ENCODE measurements around the gene SLC39A11. TPM values are rescaled to one million over a fixed set of nuclear protein-coding genes. Genes with fewer than 3 reads are reported as not detected.

SLC39A11 gene
- total RNA-seq, 1 experiment from 2014 or later, result 18.9 TPM

DNA sequence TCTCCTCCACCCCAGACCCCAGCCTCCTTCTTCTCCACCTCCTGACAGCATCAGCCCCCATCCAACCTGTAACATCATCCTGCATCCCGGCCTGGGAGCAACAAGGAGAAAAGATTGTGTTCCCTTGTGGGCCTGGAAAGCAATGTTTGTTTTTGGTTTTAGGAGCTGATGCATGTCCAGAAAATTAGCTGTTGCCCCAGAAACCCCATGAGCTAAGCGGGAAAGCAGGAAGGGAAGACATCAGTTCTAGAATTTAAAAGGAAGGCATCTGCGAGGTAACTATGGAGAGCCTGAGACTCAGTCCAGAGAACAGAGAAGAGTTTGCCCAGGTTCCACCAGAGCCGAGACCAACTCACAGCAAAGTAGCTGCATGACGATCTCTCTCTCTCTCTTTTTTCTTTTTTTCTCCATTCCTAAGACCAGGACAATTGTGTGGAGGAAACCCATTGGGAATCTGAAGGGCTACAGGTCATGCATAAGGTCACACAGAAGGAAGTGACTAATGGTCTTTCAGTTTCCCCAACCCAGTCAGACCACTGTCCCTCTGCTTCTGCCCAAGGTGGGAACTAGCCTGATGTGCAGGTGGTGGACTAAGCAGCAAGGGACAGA lies 124.4 kb downstream of the SLC39A11 start:
- DNase-seq (ENCODE audit: low spot score) (no peak), ATAC-seq (no peak)
- Mint-ChIP-seq H3K36me3 (no peaks in the 10 kb centered on the region), H3K4me3 (no peak overlapping the region), H3K9me3 (peaks cover 8% of the 10 kb centered on the region), H3K27me3 (ENCODE audit: low read depth) (no peaks in the 10 kb centered on the region), H3K4me1 (peaks cover 32% of the 10 kb centered on the region), H3K27ac (peak overlapping the region; percentile 6; the same call in 1 of the 2 replicates)
- ChIA-PET CTCF (interaction anchor here (0.6 to 1.1 kb wide), 4 partner anchors 16 to 302 kb away, joined by 3 to 4 read pairs (median 4); no protein-coding TSS in a partner anchor), POLR2A (interaction anchor here (0.6 to 0.9 kb wide), 2 partner anchors 18 to 43 kb away, joined by 3 read pairs; no protein-coding TSS in a partner anchor)
- TF ChIP-seq, protein P1, sequence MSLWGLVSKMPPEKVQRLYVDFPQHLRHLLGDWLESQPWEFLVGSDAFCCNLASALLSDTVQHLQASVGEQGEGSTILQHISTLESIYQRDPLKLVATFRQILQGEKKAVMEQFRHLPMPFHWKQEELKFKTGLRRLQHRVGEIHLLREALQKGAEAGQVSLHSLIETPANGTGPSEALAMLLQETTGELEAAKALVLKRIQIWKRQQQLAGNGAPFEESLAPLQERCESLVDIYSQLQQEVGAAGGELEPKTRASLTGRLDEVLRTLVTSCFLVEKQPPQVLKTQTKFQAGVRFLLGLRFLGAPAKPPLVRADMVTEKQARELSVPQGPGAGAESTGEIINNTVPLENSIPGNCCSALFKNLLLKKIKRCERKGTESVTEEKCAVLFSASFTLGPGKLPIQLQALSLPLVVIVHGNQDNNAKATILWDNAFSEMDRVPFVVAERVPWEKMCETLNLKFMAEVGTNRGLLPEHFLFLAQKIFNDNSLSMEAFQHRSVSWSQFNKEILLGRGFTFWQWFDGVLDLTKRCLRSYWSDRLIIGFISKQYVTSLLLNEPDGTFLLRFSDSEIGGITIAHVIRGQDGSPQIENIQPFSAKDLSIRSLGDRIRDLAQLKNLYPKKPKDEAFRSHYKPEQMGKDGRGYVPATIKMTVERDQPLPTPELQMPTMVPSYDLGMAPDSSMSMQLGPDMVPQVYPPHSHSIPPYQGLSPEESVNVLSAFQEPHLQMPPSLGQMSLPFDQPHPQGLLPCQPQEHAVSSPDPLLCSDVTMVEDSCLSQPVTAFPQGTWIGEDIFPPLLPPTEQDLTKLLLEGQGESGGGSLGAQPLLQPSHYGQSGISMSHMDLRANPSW (CRISPR knock-in tag; conservative IDR thresholded peaks at IDR 0.05; ENCODE audit: low read depth), result no peak
- TF ChIP-seq, protein P2, sequence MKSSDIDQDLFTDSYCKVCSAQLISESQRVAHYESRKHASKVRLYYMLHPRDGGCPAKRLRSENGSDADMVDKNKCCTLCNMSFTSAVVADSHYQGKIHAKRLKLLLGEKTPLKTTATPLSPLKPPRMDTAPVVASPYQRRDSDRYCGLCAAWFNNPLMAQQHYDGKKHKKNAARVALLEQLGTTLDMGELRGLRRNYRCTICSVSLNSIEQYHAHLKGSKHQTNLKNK (CRISPR knock-in tag; IDR thresholded peaks at IDR 0.05), result no peak
- TF ChIP-seq ZNF121 (CRISPR knock-in tag; IDR thresholded peaks at IDR 0.05) (no peak), NR1H2 (CRISPR knock-in tag; IDR thresholded peaks at IDR 0.05) (no peak), TEAD4 (CRISPR knock-in tag; IDR thresholded peaks at IDR 0.05) (no peak), ZNF263 (CRISPR knock-in tag; IDR thresholded peaks at IDR 0.05; ENCODE audit: low read depth) (no peak), NFYB (CRISPR knock-in tag; conservative IDR thresholded peaks at IDR 0.05; ENCODE audit: low read depth) (no peak)

DNA sequence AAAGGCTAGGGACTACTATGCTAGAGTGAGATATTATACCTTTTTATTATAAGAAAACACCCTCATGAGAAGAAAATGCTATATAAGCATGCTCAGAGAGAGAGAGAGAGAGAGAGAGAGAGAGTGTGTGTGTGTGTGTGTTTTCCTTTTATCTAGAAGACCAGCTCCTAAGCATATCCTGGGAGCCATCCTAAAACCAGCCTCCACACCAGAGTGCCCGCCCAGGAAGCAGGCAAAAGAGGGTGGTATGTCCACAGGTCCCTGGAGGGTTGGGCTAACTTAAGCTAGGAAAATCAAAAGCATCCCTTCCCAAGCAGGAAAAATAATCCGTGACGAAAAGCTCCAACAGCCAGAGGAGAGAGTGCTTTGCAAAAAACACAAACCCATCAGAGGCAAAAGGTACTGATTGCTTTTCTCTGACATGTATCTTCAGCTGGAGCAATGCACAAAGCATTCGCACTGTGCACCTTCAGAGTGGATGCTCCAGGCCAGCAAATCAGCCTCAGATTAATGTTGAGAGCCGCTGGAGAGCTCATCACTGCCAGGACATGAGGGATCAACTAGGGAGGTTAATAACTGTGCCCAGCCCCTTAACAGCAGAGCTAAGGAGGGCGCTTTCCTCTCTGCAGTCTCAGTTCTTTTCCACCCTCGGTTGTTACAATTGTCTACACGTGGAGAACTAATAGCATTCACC lies 125.1 kb downstream of the SLC39A11 start:
- Mint-ChIP-seq H3K36me3 (no peaks in the 10 kb centered on the region), H3K27ac (no peak overlapping the region), H3K4me3 (no peak overlapping the region), H3K9me3 (peaks cover 8% of the 10 kb centered on the region), H3K27me3 (ENCODE audit: low read depth) (no peaks in the 10 kb centered on the region), H3K4me1 (peaks cover 30% of the 10 kb centered on the region)
- DNase-seq (ENCODE audit: low spot score) (no peak), ATAC-seq (no peak)
- ChIA-PET POLR2A (interaction anchor here (0.6 to 0.9 kb wide), 2 partner anchors 17 to 42 kb away, joined by 3 read pairs; no protein-coding TSS in a partner anchor), CTCF (interaction anchor here (0.6 to 1.1 kb wide), 4 partner anchors 15 to 189 kb away, joined by 3 to 4 read pairs (median 4); no protein-coding TSS in a partner anchor)
- TF ChIP-seq, protein P3, sequence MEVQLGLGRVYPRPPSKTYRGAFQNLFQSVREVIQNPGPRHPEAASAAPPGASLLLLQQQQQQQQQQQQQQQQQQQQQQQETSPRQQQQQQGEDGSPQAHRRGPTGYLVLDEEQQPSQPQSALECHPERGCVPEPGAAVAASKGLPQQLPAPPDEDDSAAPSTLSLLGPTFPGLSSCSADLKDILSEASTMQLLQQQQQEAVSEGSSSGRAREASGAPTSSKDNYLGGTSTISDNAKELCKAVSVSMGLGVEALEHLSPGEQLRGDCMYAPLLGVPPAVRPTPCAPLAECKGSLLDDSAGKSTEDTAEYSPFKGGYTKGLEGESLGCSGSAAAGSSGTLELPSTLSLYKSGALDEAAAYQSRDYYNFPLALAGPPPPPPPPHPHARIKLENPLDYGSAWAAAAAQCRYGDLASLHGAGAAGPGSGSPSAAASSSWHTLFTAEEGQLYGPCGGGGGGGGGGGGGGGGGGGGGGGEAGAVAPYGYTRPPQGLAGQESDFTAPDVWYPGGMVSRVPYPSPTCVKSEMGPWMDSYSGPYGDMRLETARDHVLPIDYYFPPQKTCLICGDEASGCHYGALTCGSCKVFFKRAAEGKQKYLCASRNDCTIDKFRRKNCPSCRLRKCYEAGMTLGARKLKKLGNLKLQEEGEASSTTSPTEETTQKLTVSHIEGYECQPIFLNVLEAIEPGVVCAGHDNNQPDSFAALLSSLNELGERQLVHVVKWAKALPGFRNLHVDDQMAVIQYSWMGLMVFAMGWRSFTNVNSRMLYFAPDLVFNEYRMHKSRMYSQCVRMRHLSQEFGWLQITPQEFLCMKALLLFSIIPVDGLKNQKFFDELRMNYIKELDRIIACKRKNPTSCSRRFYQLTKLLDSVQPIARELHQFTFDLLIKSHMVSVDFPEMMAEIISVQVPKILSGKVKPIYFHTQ (CRISPR knock-in tag; IDR thresholded peaks at IDR 0.05), result no peak
- TF ChIP-seq SMAD3 (CRISPR knock-in tag; IDR thresholded peaks at IDR 0.05; ENCODE audit: borderline replicate concordance), result no peak
- TF ChIP-seq RORB (CRISPR knock-in tag; IDR thresholded peaks at IDR 0.05), result no peak
- no peak for TF ChIP-seq ZNF219 (CRISPR knock-in tag; IDR thresholded peaks at IDR 0.05; ENCODE audit: borderline replicate concordance)
- TF ChIP-seq, protein P4, sequence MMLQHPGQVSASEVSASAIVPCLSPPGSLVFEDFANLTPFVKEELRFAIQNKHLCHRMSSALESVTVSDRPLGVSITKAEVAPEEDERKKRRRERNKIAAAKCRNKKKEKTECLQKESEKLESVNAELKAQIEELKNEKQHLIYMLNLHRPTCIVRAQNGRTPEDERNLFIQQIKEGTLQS (CRISPR knock-in tag; conservative IDR thresholded peaks at IDR 0.05), result no peak
- TF ChIP-seq, protein P5, sequence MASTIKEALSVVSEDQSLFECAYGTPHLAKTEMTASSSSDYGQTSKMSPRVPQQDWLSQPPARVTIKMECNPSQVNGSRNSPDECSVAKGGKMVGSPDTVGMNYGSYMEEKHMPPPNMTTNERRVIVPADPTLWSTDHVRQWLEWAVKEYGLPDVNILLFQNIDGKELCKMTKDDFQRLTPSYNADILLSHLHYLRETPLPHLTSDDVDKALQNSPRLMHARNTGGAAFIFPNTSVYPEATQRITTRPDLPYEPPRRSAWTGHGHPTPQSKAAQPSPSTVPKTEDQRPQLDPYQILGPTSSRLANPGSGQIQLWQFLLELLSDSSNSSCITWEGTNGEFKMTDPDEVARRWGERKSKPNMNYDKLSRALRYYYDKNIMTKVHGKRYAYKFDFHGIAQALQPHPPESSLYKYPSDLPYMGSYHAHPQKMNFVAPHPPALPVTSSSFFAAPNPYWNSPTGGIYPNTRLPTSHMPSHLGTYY (CRISPR knock-in tag; IDR thresholded peaks at IDR 0.05), result no peak
- TF ChIP-seq, protein P2 (CRISPR knock-in tag; IDR thresholded peaks at IDR 0.05), result no peak
- TF ChIP-seq GABPB1 (CRISPR knock-in tag; IDR thresholded peaks at IDR 0.05), result no peak
- TF ChIP-seq, protein P6, sequence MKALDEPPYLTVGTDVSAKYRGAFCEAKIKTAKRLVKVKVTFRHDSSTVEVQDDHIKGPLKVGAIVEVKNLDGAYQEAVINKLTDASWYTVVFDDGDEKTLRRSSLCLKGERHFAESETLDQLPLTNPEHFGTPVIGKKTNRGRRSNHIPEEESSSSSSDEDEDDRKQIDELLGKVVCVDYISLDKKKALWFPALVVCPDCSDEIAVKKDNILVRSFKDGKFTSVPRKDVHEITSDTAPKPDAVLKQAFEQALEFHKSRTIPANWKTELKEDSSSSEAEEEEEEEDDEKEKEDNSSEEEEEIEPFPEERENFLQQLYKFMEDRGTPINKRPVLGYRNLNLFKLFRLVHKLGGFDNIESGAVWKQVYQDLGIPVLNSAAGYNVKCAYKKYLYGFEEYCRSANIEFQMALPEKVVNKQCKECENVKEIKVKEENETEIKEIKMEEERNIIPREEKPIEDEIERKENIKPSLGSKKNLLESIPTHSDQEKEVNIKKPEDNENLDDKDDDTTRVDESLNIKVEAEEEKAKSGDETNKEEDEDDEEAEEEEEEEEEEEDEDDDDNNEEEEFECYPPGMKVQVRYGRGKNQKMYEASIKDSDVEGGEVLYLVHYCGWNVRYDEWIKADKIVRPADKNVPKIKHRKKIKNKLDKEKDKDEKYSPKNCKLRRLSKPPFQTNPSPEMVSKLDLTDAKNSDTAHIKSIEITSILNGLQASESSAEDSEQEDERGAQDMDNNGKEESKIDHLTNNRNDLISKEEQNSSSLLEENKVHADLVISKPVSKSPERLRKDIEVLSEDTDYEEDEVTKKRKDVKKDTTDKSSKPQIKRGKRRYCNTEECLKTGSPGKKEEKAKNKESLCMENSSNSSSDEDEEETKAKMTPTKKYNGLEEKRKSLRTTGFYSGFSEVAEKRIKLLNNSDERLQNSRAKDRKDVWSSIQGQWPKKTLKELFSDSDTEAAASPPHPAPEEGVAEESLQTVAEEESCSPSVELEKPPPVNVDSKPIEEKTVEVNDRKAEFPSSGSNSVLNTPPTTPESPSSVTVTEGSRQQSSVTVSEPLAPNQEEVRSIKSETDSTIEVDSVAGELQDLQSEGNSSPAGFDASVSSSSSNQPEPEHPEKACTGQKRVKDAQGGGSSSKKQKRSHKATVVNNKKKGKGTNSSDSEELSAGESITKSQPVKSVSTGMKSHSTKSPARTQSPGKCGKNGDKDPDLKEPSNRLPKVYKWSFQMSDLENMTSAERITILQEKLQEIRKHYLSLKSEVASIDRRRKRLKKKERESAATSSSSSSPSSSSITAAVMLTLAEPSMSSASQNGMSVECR (CRISPR knock-in tag; IDR thresholded peaks at IDR 0.05; ENCODE audit: borderline replicate concordance), result no peak
- TF ChIP-seq, protein P7, sequence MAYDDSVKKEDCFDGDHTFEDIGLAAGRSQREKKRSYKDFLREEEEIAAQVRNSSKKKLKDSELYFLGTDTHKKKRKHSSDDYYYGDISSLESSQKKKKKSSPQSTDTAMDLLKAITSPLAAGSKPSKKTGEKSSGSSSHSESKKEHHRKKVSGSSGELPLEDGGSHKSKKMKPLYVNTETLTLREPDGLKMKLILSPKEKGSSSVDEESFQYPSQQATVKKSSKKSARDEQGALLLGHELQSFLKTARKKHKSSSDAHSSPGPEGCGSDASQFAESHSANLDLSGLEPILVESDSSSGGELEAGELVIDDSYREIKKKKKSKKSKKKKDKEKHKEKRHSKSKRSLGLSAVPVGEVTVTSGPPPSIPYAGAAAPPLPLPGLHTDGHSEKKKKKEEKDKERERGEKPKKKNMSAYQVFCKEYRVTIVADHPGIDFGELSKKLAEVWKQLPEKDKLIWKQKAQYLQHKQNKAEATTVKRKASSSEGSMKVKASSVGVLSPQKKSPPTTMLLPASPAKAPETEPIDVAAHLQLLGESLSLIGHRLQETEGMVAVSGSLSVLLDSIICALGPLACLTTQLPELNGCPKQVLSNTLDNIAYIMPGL (CRISPR knock-in tag; IDR thresholded peaks at IDR 0.05), result no peak
- TF ChIP-seq CBFB (CRISPR knock-in tag; IDR thresholded peaks at IDR 0.05; ENCODE audit: low read depth), result no peak
